8988T (cell line): Measurements from ENCODE around the gene TPM4.
"Not testable (repeated sequence)": the region's sequence is repeated elsewhere in the genome, so short reads cannot be mapped to it uniquely, and the experiment has no call there.

ENCODE experiments used
- DNase-seq: peaks from one replicate; pipeline ENCODE4 v3.0.0; 2011

Gene TPM4

GRCh38 chr19:16099314-16099965 is 23.1 kb downstream of the TPM4 start:
- not testable (repeated sequence) for DNase-seq

GRCh38 chr19:16100524-16100923 is 24.2 kb downstream of the TPM4 start:
- no peak for DNase-seq

GRCh38 chr19:16104722-16105121 is 28.4 kb downstream of the TPM4 start:
- DNase-seq, result no peak

DNA sequence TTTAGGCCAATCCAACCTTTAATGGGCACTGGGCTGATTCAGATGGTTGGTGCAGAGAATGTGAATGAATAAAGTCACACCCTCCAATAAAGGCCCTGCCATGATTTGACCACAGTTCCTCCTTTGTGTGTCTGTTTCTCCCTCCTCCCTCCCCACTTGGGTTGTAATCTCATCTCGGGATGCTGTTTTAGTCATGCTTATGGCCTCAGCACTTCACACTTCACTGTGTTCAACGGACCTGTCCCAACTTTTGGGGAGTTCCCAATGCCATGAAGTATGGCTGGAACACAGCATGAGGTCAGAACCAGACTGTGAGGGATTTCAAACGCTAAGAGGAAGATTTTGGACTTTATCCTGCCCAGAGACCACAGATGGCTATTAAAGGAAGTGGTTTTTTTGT is 29.8 kb downstream of the TPM4 start:
- DNase-seq, result no peak

DNA sequence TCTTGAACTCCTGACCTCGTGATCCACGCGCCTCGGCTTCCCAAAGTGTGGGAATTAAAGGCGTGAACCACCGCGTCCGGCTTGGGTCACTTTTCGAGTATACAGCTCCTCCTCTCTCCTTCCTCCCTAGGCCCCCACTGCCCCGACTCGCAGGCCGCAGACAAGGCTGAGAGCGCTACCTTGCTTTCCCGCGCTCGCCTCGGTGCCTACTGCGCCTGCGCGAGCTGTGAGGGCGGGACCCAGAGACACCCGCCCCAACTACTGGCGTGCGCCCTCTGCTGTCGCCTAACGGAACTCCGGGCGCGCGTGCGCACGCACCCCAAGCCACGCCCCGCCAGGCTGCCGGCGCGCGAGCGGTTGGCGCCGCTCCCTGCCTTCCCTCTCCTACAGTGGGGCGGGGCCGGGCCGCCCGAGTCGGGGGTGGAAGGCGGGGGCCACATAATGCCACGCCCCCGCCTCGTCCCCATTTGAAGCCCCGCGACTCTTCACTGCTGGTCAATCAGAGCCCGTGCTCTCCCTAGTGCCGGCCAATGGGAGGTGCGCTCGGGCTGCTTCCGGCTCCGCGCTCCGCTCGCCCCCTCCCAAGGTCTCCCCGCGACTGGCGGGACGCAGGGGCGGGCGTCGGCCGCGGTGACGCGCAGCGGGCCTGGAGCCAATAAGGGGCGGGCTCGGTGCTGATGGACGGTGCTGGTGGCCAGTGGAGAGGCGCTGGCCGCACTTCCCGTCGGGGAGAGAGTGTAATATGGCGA is 35.0 kb downstream of the TPM4 start, which contains the start of gene RAB8A:
Gene RAB8A, plus strand, starts transcription at position 730 of the 749 bp plus-strand sequence. Its CDS starts 13 bp downstream, at position 743.
- DNase-seq, result peak; percentile 95

GRCh38 chr19:16111909-16112752 is 35.8 kb downstream of the TPM4 start:
- no peak for DNase-seq

DNA sequence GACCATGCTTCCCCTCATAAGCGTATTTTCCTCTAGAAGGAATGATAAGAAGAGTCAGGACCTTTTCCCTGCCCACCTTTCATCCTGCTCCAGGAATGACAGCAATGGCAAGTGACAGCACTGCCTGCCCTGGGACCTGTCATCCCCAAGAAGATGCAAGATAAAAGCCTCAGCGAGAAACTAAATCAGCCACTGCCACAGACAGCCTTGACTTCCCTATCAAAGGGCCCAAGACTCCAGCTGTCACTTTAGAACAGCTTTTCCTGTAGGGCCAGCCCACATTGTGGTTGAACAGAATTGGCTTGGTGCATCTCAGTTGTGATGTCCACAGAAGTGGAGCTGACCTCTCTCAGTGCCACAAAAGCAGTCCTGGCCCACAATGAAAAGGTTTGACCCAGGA is 36.5 kb downstream of the TPM4 start:
- DNase-seq, result no peak

DNA sequence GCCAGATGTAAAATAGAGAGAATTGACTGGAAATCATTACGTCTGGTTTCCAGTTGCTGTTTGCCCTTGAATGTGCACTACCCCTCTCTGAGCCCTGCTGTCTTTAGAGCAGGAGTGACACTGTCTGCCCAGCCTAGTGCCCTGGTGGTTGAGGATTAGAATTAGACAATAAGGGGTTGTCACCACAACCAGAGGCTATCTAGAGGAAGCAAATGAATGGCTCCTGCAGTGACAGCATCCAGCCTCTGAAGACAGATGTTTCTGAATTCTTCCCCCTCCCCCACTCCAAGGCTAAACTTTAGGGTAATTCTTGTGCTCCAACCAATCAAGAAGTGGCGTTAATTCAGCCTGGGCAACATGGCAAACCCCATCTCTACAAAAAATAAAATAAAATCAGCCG is 37.4 kb downstream of the TPM4 start:
- DNase-seq, result no peak

DNA sequence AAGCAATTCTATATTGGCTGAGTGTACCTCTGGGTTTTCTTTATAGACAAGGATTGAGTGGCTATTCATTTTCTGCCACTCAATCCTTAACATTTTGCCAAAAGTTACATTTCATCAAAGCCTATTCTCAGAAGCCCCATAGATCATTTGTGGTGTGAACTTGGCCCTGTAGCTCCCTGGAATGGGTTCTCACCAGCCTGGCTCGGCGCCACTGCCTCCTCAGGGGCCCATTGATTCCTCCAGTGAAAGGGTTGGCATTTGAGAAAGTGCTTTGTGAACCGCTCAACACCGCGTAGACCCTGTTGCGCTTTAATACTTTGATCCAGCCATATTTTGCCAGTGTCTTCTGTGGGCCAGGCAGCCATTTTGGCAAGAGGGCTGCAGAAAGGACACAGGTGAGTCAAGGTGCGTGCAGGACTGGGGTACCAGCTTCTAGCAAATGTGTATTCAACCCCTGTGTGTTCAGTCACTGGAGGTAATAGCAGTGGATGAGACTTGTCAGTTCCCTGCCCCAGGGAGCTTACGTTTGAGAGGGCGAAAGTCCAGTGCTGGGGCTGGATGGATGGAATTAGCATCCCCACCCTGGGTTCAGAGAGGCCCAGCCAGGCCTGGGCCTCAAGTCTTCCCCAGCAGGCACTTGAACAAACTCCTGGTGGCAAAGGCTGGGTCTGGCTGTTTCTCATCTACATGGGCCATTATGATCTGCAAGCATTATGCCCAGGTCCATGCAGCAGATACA is 39.2 kb downstream of the TPM4 start:
- no peak for DNase-seq

- no peak for DNase-seq
Measured at GRCh38 chr19:16116067-16116466, 39.8 kb downstream of the TPM4 start.

DNA sequence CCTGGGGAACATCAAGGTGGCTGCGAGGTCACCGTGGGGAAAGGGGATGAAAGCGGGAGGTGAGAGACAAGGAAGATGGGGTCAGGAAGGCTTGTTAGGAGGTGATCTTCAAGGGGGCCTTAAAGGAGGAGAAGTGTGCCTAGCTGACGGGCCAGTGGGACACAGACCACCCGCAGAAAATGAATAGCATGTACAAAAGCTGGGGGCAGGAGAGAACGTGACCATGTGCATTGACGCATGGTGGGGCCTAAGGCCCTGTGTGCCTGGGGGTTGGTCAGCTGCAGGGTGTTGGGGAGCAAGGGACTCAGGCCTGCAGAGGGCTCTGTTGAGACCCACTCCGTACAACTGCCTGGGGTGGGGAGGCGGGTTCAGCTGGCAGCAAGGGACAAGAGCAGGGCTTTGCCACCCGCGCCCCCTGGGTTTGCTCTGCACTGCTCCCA is 41.3 kb downstream of the TPM4 start:
- no peak for DNase-seq

- DNase-seq, result no peak
Measured at GRCh38 chr19:16118489-16119033, 42.3 kb downstream of the TPM4 start.

GRCh38 chr19:16119075-16119857 is 43.0 kb downstream of the TPM4 start:
- not testable (repeated sequence) for DNase-seq

- DNase-seq, result no peak
Measured at GRCh38 chr19:16121141-16121540, 44.8 kb downstream of the TPM4 start.

DNA sequence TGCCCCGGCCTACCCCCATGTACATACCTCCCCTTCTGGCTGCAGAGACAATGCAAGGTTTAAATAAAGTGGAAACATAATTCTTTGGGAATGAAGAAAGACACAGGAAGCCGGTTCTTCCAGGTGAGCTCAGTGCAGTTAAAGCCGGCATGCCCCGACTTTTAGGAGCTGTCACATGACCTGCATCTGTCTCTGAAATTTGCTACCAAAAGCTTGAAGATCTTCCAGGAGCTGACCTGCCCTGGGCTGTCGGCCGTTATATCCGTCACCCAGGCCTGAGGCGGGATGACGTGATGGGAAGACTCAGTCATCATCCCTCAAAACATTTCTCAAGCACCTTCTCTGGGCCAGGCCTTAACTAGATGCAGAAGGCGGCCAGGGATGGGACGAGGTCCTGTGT is 45.7 kb downstream of the TPM4 start:
- no peak for DNase-seq

DNA sequence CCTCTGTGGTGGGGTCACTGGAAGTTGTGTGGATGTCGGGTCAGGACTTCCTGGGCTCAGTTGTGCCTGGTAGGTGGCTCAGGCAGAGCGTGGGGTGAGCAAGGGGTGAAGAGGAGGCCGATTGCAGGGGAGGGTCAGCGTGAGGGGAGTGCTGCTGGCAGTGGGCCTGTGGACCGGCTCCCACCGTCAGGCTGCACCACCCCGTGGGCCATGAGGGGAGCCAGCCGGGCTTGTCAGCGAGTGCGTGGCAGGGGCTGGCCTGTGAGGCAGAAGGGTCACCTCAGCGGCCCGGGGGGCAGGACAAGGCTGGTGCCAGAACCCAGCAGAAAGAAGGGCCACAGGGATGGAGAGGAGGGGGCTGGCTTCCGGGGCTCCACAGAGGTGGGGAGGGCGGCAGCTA is 48.7 kb downstream of the TPM4 start:
- DNase-seq, result no peak

- no peak for DNase-seq
Measured at GRCh38 chr19:16125737-16126495, 49.6 kb downstream of the TPM4 start.

DNA sequence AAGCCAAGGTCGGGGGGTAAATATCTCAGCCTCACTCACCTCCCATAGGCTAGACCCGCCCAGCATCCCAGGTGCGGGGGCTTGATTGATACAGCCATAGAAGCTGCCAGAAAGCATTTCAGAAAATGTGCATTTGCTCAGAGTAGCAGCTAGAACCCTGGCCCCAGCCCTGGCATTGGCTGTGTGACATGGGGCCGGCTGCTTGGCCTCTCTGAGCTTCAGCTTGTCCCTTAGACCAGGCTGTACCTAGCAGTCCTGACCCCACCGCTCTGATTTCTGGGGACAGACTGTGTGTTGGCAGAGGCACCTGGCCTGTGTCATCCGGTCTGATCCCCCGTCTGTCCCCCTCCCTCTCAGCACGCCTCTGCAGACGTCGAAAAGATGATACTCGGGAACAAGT is 50.8 kb downstream of the TPM4 start:
- DNase-seq, result no peak

DNA sequence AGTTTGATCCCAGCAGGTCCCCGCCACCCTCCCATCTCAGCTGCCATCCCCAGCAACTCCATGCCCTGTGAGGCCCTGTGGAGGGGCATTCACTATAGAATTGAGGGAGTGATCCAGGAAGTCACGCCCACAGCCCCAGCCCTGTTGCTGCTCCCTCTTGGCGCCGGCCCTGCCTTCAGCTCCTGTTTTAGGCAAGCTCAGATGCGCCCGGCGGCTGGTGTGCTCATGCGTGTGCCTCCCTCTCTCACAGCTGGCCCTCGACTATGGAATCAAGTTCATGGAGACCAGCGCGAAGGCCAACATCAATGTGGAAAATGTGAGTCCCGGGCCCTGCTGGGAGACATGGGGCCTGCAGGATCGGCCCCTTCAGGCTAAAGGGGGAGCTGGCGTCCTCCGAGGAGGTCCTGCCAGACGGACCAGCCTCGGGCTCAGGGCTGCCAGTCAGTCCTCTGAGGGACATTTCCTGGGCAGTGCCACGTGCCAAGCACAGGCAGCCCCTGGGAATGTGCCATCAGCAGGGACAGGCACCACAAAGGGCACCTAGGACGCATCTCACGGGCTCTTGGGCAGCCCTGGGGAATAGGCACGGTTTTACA is 51.6 kb downstream of the TPM4 start:
- no peak for DNase-seq

GRCh38 chr19:16131648-16132047 is 55.4 kb downstream of the TPM4 start:
- DNase-seq, result no peak
